ENCODE measurements around the gene CNNM3. TPM values are rescaled to one million over a fixed set of nuclear protein-coding genes. Genes with fewer than 3 reads are reported as not detected.

CNNM3 gene
- total RNA-seq (2022; extraction: Qiagen RNA extraction), result 9.8 to 16.3 TPM (median 14.6 TPM) in 5 replicates

DNA sequence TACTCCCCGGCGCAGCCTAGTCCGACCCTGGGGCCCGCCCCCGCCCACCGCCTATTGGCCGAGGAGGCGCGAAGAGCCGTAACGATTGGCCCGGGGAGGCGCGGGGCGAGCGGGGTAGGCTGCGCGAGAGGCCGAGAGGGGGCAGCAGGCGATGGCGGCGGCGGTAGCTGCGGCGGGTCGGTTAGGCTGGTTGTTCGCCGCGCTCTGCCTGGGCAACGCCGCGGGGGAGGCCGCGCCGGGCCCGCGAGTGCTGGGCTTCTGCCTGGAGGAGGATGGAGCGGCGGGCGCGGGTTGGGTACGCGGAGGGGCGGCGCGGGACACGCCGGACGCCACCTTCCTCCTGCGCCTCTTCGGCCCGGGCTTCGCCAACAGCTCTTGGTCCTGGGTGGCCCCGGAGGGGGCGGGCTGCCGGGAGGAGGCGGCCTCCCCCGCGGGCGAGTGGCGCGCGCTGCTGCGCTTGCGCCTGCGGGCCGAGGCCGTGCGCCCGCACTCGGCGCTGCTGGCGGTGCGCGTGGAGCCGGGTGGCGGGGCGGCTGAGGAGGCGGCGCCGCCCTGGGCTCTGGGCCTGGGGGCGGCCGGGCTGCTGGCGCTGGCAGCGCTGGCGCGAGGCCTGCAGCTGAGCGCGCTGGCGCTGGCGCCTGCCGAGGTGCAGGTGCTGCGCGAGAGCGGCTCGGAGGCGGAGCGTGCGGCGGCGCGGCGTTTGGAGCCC lies at the start of gene CNNM3:
Gene CNNM3 (plus strand): TSS at position 142 of the 709 bp plus-strand sequence. CDS start 10 bp downstream, at position 152.

GRCh38 chr2:96843538-96844268 lies 27.6 kb downstream of the CNNM3 start, which contains the start of gene ANKRD23:
ANKRD23 (minus strand) TSS chr2:96844021; CDS start chr2:96843992, 29 bp downstream.

GRCh38 chr2:96857667-96858372 lies 41.8 kb downstream of the CNNM3 start, which contains the start of gene ANKRD39:
ANKRD39 (minus strand) TSS chr2:96858016; CDS start chr2:96857987, 29 bp downstream.

GRCh38 chr2:96869822-96870625 lies 54.0 kb downstream of the CNNM3 start, which contains the start of gene SEMA4C:
SEMA4C (minus strand) TSS chr2:96870080; CDS start chr2:96867886, 2,194 bp downstream.

Other genes starting within 250 kb of the CNNM3 start
- 28.4 to 33.8 TPM (median 29.9 TPM) in 5 replicates for gene KANSL3, start 178.0 kb upstream of the CNNM3 start, total RNA-seq (2022; extraction: Qiagen RNA extraction)
- gene FER1L5, start 173.5 kb upstream of the CNNM3 start, total RNA-seq (2022; extraction: Qiagen RNA extraction), result 0.01 to 0.02 TPM (median 0.01 TPM) in 3 of 5 replicates, not detected in the others
- gene LMAN2L, start 76.2 kb upstream of the CNNM3 start, total RNA-seq (2022; extraction: Qiagen RNA extraction), result 23.0 to 26.0 TPM (median 23.8 TPM) in 5 replicates
- 12.3 to 16.9 TPM (median 15.4 TPM) in 5 replicates for gene CNNM4, start 55.4 kb upstream of the CNNM3 start, total RNA-seq (2022; extraction: Qiagen RNA extraction)
- 0.72 to 2.6 TPM (median 2.2 TPM) in 5 replicates for gene ANKRD23, start 27.8 kb downstream of the CNNM3 start, total RNA-seq (2022; extraction: Qiagen RNA extraction)
- 19.1 to 23.9 TPM (median 22.4 TPM) in 5 replicates for gene ANKRD39, start 41.7 kb downstream of the CNNM3 start, total RNA-seq (2022; extraction: Qiagen RNA extraction)
- 16.1 to 23.9 TPM (median 22.2 TPM) in 5 replicates for gene SEMA4C, start 53.8 kb downstream of the CNNM3 start, total RNA-seq (2022; extraction: Qiagen RNA extraction)
- gene FAM178B, start 170.3 kb downstream of the CNNM3 start, total RNA-seq (2022; extraction: Qiagen RNA extraction), result not detected in 5 replicates